ENCODE results near the gene TSGA10. TPM values are rescaled to one million over a fixed set of nuclear protein-coding genes. Genes with fewer than 3 reads are reported as not detected.
A peak's percentile ranks its signal among the peaks of the same experiment; 100 is the strongest.
"Not testable (repeated sequence)": the region's sequence is repeated elsewhere in the genome, so short reads cannot be mapped to it uniquely, and the experiment has no call there.

Gene TSGA10
- total RNA-seq, 1 donor from 2014 or later: 20.4 TPM

GRCh38 chr2:99081891-99082290, 72.9 kb downstream of the TSGA10 start:
- Mint-ChIP-seq H3K9me3 (no peaks in the 10 kb centered on the region), H3K36me3 (ENCODE audit: low read depth) (no peaks in the 10 kb centered on the region), H3K4me3 (no peak overlapping the region), H3K4me1 (no peaks in the 10 kb centered on the region), H3K27me3 (peaks cover 3% of the 10 kb centered on the region), H3K27ac (no peak overlapping the region)
- ChIA-PET CTCF (no interaction called here), POLR2A (no interaction called here)
- ATAC-seq (ENCODE audit: low read depth) (no peak), DNase-seq (no peak)
- intact Hi-C loops (cut with micrococcal nuclease): no loop called here
- no peak for TF ChIP-seq CTCF (IDR thresholded peaks at IDR 0.05)

DNA sequence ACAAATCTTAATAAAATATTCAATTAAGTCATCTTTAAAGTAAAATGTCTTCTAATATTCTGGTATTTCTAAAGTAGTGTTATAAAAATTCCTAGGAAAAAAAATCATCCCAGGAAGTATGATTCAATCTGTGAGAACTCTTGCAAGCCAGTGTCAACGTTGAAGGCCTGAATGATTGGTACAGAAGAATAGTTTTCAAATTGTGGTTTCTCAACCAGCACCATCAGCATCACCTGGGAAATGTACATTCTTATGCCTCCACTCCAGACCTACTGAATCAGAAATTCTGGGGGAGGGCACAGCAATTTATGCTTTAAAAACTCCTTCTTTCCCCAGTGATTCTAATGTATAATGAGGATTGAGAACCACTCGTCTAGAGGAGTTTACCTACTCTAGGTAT, 75.5 kb downstream of the TSGA10 start:
- Mint-ChIP-seq H3K4me1 (no peaks in the 10 kb centered on the region), H3K27me3 (peaks cover 3% of the 10 kb centered on the region), H3K36me3 (ENCODE audit: low read depth) (no peaks in the 10 kb centered on the region), H3K27ac (no peak overlapping the region), H3K4me3 (no peak overlapping the region), H3K9me3 (no peaks in the 10 kb centered on the region)
- POLR2A ChIA-PET: no interaction called here
- DNase-seq (no peak), ATAC-seq (ENCODE audit: low read depth) (no peak)
- CTCF ChIA-PET: no interaction called here
- no peak for TF ChIP-seq CTCF (IDR thresholded peaks at IDR 0.05)
- intact Hi-C loops (cut with micrococcal nuclease): no loop called here

GRCh38 chr2:99072551-99072950, 82.2 kb downstream of the TSGA10 start:
- POLR2A ChIA-PET: no interaction called here
- H3K9me3 Mint-ChIP-seq: no peaks in the 10 kb centered on the region
- no peak for TF ChIP-seq CTCF (IDR thresholded peaks at IDR 0.05)
- CTCF ChIA-PET: no interaction called here
- H3K27me3 Mint-ChIP-seq: no peaks in the 10 kb centered on the region
- no peaks in the 10 kb centered on the region for H3K36me3 Mint-ChIP-seq (ENCODE audit: low read depth)
- DNase-seq (no peak), ATAC-seq (ENCODE audit: low read depth) (no peak)
- intact Hi-C loops (cut with micrococcal nuclease): no loop called here
- no peaks in the 10 kb centered on the region for H3K4me1 Mint-ChIP-seq
- no peak overlapping the region for H3K27ac Mint-ChIP-seq
- no peak overlapping the region for H3K4me3 Mint-ChIP-seq

GRCh38 chr2:99067871-99068625, 86.7 kb downstream of the TSGA10 start:
- H3K4me3 Mint-ChIP-seq: no peak overlapping the region
- H3K27ac Mint-ChIP-seq: no peak overlapping the region
- H3K9me3 Mint-ChIP-seq: no peaks in the 10 kb centered on the region
- no peaks in the 10 kb centered on the region for H3K36me3 Mint-ChIP-seq (ENCODE audit: low read depth)
- no peak for TF ChIP-seq CTCF (IDR thresholded peaks at IDR 0.05)
- ChIA-PET CTCF (interaction anchor here (2.2 to 4.4 kb wide), 2 partner anchors 112 to 419 kb away, joined by 7 to 24 read pairs; no protein-coding TSS in a partner anchor), POLR2A (no interaction called here)
- no peaks in the 10 kb centered on the region for H3K4me1 Mint-ChIP-seq
- H3K27me3 Mint-ChIP-seq: no peaks in the 10 kb centered on the region
- no peak for ATAC-seq (ENCODE audit: low read depth)
- intact Hi-C loops (cut with micrococcal nuclease): loop anchor here (5.0 to 10.0 kb wide), 3 partner anchors 109 to 427 kb away; partner anchors contain the start of gene REV1
- DNase-seq: no peak

- Mint-ChIP-seq H3K27ac (no peak overlapping the region), H3K36me3 (ENCODE audit: low read depth) (no peaks in the 10 kb centered on the region), H3K27me3 (no peaks in the 10 kb centered on the region), H3K9me3 (no peaks in the 10 kb centered on the region), H3K4me3 (no peak overlapping the region), H3K4me1 (no peaks in the 10 kb centered on the region)
- ATAC-seq (ENCODE audit: low read depth): peak; percentile 85
- CTCF ChIA-PET: interaction anchor here (0.6 to 4.4 kb wide), 5 partner anchors 28 to 653 kb away, joined by 3 to 24 read pairs (median 4); no protein-coding TSS in a partner anchor
- TF ChIP-seq CTCF (IDR thresholded peaks at IDR 0.05): no peak
- POLR2A ChIA-PET: interaction anchor here (1.1 to 1.7 kb wide), 2 partner anchors 89 to 114 kb away, joined by 5 to 6 read pairs; partner anchors contain the start of genes LIPT1, MITD1, MRPL30 and TSGA10
- intact Hi-C loops (cut with micrococcal nuclease): loop anchor here (1.0 to 10.0 kb wide), 5 partner anchors 111 to 653 kb away; partner anchors contain the start of gene REV1
- no peak for DNase-seq
Measured at GRCh38 chr2:99066075-99066958, 88.4 kb downstream of the TSGA10 start.

GRCh38 chr2:99049187-99049586, 105.6 kb downstream of the TSGA10 start:
- H3K27ac Mint-ChIP-seq; ATAC-seq (ENCODE audit: low read depth); H3K4me1 Mint-ChIP-seq; POLR2A ChIA-PET; intact Hi-C loops (cut with micrococcal nuclease); CTCF ChIA-PET; H3K27me3 Mint-ChIP-seq; DNase-seq; H3K4me3 Mint-ChIP-seq: not testable (repeated sequence)
- H3K36me3 Mint-ChIP-seq (ENCODE audit: low read depth): peaks cover 11% of the 10 kb centered on the region
- H3K9me3 Mint-ChIP-seq: peaks cover 19% of the 10 kb centered on the region

DNA sequence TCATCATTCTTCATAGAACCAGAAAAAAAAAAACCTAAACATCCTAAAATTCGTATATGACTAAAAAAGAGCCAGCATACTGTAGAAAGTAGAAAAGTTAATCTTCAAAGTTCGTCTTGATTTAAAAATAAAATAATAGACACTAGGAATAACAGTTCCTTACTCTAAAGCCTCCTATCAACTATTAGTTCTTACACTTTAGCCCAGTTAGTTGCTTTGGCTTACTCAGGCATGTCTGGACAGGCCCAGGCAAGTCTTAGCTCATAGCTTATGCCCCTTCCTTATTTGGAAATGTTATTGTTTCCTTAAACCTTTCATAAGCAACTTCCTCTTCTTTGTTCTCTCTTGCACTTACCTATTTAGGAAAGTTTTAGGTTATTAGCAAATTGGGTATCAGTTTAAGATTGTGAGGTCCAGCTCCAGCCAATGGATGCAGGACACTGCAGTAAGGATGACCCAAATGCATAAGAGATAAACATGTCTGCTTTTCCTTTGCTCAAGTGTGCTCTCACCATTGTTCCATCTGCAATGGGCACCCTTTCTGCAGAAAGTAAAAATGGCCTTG, 113.9 kb downstream of the TSGA10 start:
- ATAC-seq (ENCODE audit: low read depth); H3K27me3 Mint-ChIP-seq; H3K27ac Mint-ChIP-seq; DNase-seq; H3K4me3 Mint-ChIP-seq; CTCF ChIA-PET; intact Hi-C loops (cut with micrococcal nuclease); POLR2A ChIA-PET: not testable (repeated sequence)
- H3K36me3 Mint-ChIP-seq (ENCODE audit: low read depth): peaks cover 26% of the 10 kb centered on the region
- peaks cover 23% of the 10 kb centered on the region for H3K9me3 Mint-ChIP-seq
- peaks cover 11% of the 10 kb centered on the region for H3K4me1 Mint-ChIP-seq

Data from activated B cell treated with CpG ODN at 0.5 μM for 24 hours (primary cell).